ENCODE results near the gene RPL13A.

- TF ChIP-seq, protein P1, sequence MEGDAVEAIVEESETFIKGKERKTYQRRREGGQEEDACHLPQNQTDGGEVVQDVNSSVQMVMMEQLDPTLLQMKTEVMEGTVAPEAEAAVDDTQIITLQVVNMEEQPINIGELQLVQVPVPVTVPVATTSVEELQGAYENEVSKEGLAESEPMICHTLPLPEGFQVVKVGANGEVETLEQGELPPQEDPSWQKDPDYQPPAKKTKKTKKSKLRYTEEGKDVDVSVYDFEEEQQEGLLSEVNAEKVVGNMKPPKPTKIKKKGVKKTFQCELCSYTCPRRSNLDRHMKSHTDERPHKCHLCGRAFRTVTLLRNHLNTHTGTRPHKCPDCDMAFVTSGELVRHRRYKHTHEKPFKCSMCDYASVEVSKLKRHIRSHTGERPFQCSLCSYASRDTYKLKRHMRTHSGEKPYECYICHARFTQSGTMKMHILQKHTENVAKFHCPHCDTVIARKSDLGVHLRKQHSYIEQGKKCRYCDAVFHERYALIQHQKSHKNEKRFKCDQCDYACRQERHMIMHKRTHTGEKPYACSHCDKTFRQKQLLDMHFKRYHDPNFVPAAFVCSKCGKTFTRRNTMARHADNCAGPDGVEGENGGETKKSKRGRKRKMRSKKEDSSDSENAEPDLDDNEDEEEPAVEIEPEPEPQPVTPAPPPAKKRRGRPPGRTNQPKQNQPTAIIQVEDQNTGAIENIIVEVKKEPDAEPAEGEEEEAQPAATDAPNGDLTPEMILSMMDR (IDR thresholded peaks at IDR 0.05) = no peak
- TF ChIP-seq POLR2A (IDR thresholded peaks at IDR 0.05) = no peak
These were observed 16.2 kb downstream of the RPL13A start for GRCh38 chr19:49503582-49503962.

All from tibial nerve (tissue), 3 donors.